CD1c-positive myeloid dendritic cell (primary cell): ENCODE results near the gene PRPSAP2.
"Not testable (repeated sequence)": the region's sequence is repeated elsewhere in the genome, so short reads cannot be mapped to it uniquely, and the experiment has no call there.

Source experiments
- DNase-seq: peaks from one replicate; pipeline ENCODE4 v3.0.0-alpha.2; 2016; ENCODE audit errors: extremely low spot score

Gene PRPSAP2, protein sequence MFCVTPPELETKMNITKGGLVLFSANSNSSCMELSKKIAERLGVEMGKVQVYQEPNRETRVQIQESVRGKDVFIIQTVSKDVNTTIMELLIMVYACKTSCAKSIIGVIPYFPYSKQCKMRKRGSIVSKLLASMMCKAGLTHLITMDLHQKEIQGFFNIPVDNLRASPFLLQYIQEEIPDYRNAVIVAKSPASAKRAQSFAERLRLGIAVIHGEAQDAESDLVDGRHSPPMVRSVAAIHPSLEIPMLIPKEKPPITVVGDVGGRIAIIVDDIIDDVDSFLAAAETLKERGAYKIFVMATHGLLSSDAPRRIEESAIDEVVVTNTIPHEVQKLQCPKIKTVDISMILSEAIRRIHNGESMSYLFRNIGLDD

GRCh38 chr17:18857864-18858566, at the start of gene PRPSAP2:
Gene PRPSAP2 (plus strand): TSS chr17:18858131. CDS start chr17:18865834, 7,703 bp downstream.
- peak; percentile 94 for DNase-seq

- DNase-seq, result not testable (repeated sequence)
Measured at GRCh38 chr17:18815924-18816323, 42.0 kb upstream of the PRPSAP2 start.

DNA sequence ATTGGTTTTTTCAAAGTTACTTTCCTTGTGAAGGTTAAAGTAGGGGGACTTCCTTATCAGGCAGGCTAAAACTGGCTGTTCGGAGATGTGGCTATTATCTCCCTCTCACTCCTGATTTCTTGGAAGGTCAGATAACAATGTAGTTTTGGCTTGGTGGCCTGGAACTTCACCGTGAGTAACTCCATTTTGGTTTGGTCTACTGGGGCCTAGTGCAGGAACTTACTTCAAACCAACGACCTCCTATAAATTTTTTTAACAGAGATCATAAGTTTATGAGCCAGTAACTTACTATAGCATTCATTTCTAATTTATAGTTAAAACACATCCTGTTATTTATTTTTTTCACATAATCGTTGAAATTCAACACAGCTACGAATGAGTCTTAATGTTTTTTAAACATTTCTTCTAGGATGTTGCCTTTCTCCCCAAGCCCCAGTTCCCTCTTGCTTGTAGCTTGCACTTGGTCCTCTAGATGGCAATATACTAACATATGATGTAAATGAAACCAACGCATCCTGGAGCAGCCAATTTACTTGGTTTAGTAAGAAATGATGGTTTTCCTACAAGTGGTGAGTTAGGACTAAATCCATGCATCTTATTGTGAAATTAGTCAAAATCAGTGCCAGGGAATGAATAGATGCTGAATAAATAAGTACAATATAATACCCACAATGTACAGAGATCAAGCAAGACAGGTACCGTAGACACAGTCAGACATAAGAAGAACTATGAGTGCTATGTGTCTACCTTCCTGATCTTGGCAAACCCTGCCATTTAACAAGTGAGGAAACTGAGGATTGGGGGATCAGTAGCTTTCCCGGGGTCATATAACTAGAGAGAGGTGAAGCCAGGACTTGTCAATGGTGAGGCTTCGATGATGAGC, 41.2 kb upstream of the PRPSAP2 start:
- DNase-seq, result peak; percentile 70

GRCh38 chr17:18821430-18821829, 36.5 kb upstream of the PRPSAP2 start:
- not testable (repeated sequence) for DNase-seq

- not testable (repeated sequence) for DNase-seq
Measured at GRCh38 chr17:18827613-18828012, 30.3 kb upstream of the PRPSAP2 start.

DNA sequence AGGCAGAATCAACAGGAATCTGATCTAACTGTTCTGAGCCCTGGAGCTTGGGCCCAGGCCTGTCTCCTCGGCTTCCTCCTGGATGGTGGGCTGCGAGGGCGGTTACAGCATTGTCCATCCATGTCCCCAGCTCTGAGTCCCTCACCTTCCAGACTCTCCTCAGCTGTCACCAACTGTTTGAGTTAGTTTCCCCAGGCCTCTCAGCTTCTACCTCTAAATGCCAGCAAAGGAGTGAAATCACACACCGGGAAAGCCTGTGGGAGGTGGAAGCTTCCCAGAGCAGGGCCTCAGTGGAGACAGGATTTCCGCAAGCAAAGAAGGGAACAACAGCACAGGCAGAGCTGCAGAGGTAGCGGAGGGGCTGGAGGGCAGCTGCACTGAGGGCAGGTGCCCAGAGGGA, 9.4 kb upstream of the PRPSAP2 start:
- no peak for DNase-seq

GRCh38 chr17:18850679-18851078, 7.3 kb upstream of the PRPSAP2 start:
- no peak for DNase-seq

DNA sequence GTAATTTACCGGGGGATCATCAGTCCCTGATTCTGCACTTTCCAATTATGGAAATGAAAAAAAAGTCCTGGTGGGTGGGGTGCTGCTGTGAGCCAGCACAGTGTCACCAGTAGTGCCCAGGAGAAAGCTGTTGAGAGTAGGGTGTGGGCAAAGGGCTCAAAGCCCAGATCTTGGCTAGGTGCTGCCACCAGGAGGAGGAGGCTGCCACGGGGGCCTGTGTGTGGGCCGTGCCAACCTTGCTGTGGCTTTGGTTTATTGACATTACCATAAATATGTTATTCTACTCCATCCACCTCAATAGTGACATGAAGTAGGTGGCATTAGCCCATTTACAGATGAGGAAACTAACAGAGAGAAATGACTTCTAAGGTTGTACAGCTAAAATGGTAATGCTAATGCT, 6.7 kb upstream of the PRPSAP2 start:
- DNase-seq, result no peak

DNA sequence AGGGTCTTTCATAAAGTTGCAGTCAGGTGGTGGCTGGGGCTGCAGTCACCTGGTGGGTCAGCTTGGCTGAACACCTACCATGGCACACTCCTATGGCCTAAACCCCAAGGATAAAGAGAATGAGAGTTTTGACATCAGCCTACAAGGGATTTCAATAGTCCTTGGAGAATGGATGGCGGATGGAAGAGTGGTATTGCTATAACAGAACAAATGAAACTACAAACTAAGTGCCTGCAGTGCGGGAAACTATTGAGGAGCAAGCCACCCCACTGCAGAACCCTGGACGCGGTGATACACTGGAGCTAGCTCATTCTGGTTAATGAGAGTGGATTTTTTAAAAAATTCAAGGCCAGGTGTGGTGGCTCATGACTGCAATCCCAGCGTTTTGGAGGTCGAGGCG, 3.0 kb upstream of the PRPSAP2 start:
- DNase-seq, result no peak

- DNase-seq, result peak; percentile 93
Measured at GRCh38 chr17:18855831-18856569, 1.9 kb upstream of the PRPSAP2 start.

GRCh38 chr17:18856570-18856915, 1.4 kb upstream of the PRPSAP2 start:
- DNase-seq, result no peak

GRCh38 chr17:18858567-18859245, 775 bp downstream of the PRPSAP2 start:
- no peak for DNase-seq

DNA sequence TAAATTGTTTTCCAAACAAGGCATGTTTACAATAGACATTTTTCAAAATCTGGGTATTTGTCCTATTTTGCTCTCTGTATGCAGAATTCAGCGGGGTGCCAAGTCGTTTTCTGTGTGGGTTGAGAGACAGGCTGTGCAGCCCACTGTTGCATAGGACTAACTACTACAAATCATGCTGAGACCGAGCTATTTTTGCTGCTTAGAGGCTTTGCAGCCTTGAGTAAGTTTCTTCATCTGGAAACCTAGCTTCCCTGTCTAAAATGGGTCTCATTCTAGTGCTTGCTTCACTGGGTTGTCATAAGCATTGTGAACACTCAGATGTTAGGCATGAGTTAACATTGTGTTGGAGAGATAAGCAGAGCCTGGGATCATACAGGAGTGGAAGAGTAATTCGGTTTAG, 1.3 kb downstream of the PRPSAP2 start:
- no peak for DNase-seq

DNA sequence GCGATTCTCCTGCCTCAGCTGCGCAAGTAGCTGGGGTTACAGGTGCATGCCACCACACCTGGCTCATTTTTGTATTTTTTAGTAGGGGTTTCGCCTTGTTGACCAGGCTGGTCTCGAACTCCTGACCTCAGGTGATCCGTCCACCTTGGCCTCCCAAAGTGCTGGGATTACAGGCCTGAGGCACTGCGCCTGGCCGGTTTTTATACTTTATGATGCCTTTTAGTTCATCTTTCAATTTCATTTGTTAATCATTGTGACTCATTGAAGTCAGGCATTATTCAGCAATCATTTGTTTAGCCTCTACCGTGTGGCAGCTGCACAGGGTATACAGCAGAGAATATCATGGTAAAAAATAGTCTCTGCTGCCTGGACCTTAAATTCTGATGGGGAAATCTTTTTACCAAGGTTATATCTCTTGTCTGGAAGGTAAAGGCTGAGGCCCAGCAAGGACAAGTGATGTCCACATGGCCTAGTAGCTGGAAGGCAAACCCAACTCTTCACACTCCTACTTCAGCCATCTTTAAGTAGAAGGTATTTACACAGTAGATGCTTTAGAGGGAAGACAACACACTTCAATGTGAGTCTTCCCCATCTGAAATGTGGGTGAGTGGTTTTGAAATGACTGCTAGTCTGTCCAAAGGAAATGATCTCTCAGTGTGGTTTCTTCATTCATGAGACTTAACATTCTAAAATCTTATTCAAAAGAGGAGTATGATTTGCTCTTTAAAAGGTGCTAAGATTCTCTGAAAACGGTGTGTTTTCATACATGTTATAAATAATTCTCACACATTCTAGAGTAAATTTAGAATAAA, 2.4 kb downstream of the PRPSAP2 start:
- DNase-seq, result peak; percentile 32

- no peak for DNase-seq
Measured at GRCh38 chr17:18862011-18862410, 4.1 kb downstream of the PRPSAP2 start.

DNA sequence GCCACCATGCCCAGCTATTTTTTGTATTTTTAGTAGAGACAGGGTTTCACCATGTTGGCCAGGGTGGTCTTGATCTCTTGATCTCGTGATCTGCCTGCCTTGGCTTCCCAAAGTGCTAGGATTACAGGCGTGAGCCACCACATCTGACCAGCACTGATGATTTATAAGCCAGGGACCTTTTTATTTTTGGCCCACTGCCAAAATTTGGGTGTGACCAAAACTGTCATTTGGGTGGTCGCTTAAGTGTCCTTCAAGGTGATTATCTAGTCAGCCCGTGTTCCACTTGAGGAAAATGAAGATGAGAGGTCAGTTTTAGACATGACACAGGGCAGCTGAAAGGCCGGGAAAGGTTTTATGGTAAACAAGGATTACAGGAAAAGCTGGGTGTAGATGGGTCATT, 7.1 kb downstream of the PRPSAP2 start:
- DNase-seq, result not testable (repeated sequence)

DNA sequence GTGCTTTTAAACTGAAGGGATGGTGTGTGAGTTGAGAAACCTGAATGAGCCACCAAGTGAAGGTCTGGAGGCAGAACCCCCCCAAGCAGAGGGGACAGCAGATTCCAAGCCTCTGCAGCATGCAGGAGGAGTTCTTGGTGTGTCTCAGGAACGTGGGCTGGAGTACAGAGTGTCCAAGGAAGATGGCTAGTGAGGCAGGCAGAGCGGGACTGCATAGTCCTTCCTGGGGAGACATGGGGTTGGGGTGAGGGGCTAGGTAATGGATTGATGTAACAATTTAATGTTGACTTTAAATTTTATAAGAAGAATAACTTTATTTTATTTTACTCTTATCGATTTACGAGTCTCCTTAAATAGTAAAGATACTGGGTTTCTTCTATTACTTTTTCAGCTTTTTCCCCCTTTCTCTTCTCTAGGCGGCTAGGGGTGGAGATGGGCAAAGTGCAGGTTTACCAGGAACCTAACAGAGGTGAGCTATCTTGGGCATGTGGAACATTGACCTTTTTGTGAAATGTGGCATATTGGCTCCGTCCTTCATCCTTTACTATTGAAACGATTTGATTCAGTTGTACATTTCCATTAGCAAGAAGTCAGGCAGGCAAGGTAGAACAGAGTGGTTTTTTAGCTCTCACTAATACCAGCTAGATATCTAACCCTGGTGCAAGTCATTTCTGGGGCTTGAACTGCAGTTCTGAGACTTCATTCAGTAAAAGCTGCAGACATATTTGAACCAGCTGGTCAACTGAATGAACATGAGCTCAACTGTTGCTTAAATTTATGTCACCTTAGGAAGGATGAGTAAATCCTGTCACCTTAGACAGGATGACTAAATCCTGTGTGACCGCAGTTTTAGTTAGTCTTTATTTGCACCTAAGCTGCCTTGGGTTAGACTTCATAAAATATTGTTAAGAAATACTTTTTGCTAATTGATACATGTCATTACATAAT, 9.2 kb downstream of the PRPSAP2 start:
- DNase-seq, result no peak

GRCh38 chr17:18877104-18877645, 19.2 kb downstream of the PRPSAP2 start:
- no peak for DNase-seq
